HEK293T (cell line): ENCODE results near the gene MSMO1.

ENCODE experiments used
- CTBP1 ChIP-seq: fragments of 450-650 bp; IDR thresholded peaks from 2 replicates; pipeline ENCODE4 v1.6.1; 2016; ENCODE audit warnings: borderline replicate concordance
- ELF4 ChIP-seq: fragments of 450-650 bp; IDR thresholded peaks from 2 replicates; pipeline ENCODE4 v1.6.1; 2017; ENCODE audit warnings: antibody characterized with exemption
- HDGF ChIP-seq: fragments of 450-650 bp; IDR thresholded peaks from 2 replicates; pipeline ENCODE4 v1.6.1; 2017; ENCODE audit warnings: antibody characterized with exemption, borderline replicate concordance
- SP1 ChIP-seq: fragments of 450-650 bp; IDR thresholded peaks from 2 replicates; pipeline ENCODE4 v1.6.1; 2017
- ZNF384 ChIP-seq: fragments of 450-650 bp; IDR thresholded peaks from 2 replicates; pipeline ENCODE4 v1.6.1; 2016

DNA sequence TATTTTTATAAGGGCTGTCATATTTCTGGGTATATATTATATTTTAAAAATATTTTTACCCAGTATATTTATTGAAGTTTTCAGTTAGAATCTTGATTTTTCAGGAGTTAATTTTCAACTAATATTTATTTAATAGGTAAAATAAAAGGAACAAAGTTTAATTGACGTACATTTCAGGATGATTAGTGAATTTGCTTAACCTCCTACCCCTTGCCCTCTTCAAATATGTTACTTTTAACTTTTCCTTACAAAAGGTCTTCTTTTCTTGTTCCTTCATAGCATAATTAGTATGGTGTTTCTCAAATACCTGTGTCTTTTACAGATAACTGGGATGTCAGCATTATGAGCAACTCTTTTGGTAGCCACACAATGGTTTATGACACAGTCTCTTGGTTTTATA is 24.8 kb upstream of the MSMO1 start:
- TF ChIP-seq HDGF (no peak), ELF4 (no peak), ZNF384 (no peak), CTBP1 (no peak), SP1 (no peak)
